ENCODE data around the gene RTL9. TPM values are rescaled to one million over a fixed set of nuclear protein-coding genes. Genes with fewer than 3 reads are reported as not detected.
A peak's percentile ranks its signal among the peaks of the same experiment; 100 is the strongest.
"Not testable (repeated sequence)": the region's sequence is repeated elsewhere in the genome, so short reads cannot be mapped to it uniquely, and the experiment has no call there.

The RTL9 gene
- 0.40 TPM for total RNA-seq
- long read RNA-seq: 0 reads

- DNase-seq (no peak), ATAC-seq (no peak)
- intact Hi-C loops (cut with micrococcal nuclease): no loop called here
Measured at GRCh38 chrX:110358548-110358947, at the start of gene RTL9. Gene RTL9 (plus strand): TSS chrX:110358848. CDS start chrX:110450618, 91,770 bp downstream.

DNA sequence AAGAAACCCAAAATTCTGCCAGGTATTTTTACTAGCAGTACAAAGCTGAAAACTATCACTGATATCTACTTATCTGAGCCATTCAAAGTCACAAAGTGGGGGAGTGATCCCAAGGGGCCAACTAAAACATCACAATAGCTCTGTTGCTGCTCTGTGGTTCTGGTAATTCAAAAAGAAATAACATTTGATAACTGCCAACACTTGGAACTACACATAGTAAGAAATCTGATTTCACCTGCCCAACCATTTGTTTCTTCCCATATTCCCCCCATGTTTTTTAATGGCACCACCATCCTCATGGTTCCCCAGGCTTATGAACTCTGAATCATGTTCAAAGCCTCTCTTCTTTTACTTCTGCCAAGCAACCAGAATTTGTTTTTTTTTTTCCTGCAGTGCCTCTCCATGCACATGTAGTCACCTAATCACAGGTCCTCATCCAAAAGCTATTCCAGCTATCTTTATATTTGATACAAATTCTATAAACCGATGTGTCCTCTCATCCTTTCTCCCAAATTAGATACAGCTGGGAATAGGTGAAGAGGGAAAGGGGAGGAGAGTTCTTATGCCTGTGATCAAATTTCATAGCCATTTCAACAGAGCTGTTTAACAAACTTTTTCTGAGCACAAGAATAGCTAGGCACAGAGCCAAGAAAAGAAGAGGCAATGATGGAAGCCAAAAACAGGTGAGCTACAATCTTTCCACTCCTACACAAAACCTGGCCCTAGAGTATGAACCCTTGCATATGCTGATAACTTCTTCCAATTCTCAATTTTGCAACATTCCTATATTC lies 48.5 kb upstream of the RTL9 start:
- intact Hi-C loops (cut with micrococcal nuclease): no loop called here
- ATAC-seq (no peak), DNase-seq (no peak)

DNA sequence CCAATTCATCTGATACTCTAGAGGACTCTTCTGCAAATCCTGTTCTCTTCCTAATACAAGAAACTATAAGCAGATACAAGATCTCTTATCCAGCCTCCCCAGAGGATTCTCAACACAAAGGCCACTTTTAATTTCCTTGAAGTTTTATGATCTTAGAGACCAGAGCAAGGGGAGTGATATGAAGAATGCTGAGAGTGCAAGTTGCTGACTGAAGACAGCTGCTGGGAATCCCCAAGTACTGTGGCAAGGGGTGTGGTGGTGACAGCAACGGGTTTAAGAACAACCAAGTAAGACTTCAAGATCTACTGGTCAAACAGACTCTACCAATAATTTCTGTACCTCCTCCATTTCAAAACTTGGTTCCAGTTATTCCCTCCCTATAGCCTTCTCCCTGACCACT lies 47.8 kb upstream of the RTL9 start:
- no peak for DNase-seq
- intact Hi-C loops (cut with micrococcal nuclease): no loop called here
- no peak for ATAC-seq

- ATAC-seq: no peak
Measured at GRCh38 chrX:110311437-110312230, 47.0 kb upstream of the RTL9 start.

DNA sequence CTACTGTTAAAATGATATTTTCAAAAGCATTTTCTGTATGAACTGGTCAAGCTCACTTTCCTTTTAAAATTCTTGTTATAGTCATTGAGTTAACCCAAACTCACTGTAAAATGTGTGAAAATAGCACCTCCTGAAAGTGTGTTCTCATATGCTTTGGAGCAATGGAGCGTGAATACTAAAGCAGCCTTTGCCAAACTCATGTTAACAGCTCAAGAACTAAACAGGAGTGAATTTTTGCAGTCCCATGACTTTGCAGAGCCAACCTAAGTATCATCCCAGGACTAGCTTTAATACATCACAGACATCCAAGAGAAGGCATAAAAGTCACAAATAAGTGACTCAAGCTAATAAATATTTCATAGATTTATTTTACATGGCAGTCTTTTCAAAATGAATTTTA lies 43.1 kb upstream of the RTL9 start:
- no peak for DNase-seq
- no peak for ATAC-seq
- intact Hi-C loops (cut with micrococcal nuclease): no loop called here

More at GRCh38 chrX:110311437-110312230, 47.0 kb upstream of the RTL9 start:
- no peak for DNase-seq
- intact Hi-C loops (cut with micrococcal nuclease): no loop called here

DNA sequence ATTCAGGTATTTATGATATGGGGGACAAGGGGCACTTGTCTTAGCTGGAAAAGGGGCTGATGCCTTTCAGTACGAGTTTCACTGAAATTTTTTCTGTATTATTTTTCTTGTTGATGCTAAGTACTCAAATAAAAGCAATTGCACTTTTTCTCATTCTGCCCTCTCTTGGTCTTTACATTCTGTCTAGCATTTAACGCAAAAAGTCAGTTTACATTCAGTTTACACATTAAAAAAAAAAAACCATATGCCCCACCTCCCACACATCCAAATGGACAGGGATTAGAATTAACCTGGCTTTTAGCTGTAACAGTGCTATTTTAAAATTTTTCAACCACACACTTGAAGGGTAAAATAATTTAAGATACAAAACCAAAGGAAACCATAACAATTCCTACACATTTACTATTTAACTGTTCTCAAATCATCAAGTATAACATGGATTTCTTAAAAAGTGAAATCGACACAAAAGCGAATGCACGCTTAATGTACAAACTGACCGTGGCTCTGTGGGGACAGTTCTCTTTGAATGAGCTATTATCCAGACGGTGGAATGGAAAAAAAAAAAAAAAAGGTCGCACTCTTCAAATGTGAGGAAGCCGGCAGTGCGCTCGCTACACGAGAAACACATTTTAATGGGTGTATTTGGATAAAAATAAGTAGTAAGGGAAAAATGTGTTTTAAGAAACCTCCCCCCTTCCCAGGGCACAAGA lies 42.1 kb upstream of the RTL9 start:
- DNase-seq (no peak), ATAC-seq (no peak)
- intact Hi-C loops (cut with micrococcal nuclease): no loop called here

DNA sequence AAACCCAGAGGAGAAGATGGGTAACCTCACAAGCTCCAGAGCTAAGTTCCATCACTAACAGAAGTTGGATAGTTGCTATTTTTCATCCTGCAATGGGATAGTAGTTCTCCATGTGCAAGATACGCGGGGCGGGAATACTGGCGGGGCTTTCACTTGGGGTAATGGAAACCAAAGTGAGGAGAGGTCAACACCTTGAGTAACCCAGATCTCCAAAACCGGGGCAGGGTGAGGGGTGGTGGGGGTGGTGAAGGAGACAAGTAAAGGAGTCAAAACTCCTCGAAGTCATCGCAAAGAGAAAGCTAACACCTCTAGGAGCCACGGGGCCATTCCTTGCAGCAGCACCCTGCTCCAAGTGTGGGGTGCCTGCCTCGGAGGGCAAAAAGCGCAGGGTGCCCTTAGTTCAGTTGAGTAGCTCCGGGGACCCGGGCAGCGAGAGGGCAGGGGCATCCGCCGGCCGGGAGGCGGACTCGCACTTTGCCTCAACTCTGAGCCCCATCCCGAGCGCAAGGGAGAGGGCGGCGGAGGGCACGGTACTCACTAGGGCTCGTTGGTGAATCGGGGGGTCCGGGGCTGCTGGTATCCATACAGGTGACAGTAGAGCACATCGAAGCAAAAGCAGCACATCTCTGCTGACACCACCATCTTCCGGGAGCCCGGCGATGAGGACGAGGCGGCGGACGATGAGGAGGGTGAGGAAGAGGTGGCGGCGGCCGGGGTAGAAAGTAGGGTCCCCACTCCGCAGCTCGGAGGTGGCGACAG lies 41.4 kb upstream of the RTL9 start:
- ATAC-seq (peak; percentile 61), DNase-seq (peak; percentile 33)

DNA sequence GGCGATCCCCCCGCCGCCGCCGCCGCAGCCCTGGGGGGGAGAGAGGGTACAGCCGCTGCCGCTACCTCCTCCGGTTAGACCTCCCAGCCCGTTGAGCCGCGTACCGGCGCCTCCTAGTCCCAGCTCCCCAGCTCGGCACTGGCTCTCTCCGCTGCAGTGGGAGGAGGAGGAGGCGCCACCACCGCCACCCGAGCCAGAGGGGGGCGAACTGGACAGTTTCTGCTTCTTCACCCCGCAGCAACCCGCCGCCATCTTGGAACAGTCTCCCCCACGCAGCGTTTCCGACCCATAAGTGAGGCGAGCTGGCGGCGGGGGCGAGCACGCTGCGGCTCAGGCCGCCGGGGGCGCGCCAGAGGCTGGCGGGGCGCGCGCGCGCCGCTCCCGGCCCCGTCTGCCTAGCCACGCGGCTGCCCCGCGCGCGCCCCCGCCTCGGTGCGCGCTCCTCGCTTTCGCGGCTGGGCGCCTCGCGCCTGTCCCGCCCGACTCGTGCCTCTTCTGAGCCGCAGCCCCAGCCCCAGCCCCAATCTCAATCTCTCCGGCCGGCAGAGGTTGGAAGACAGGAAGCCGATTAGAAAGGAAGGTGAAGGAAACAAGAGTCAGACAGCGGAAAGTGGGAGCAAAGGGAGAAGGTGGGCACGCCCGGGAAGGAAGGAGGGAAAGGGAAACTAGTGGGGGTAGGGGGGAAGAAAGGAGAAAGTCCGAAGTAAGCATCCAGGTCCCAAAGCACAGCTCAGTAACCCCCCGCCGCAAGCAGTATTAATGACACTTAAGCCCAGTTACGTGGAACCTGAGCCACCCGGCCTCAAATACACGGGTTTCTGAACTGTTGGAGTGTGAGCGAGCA lies 40.6 kb upstream of the RTL9 start, which contains the start of gene AMMECR1:
Gene AMMECR1, minus strand, starts transcription at position 266 of the 844 bp plus-strand sequence. Its CDS starts 14 bp downstream, at position 252.
- ATAC-seq: peak; percentile 99
- intact Hi-C loops (cut with micrococcal nuclease): no loop called here
- DNase-seq: peak; percentile 88

More for the DNA sequence above, 41.4 kb upstream of the RTL9 start:
- intact Hi-C loops (cut with micrococcal nuclease): no loop called here

DNA sequence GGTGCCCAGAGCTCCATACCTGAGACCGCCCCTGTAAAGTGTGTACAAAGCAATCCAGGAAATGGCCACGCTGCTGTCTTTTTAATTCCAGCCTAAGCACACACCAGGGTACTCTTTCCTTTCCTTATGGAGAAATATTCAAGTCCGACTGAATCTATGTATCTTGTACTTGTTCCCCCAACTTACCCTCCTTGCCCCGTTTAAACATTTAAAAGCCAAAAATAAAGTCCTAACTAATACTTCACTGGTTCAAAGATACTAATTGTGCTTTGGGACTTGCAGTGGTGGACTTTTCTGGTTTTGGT lies 40.0 kb upstream of the RTL9 start:
- intact Hi-C loops (cut with micrococcal nuclease): no loop called here
- ATAC-seq: no peak
- no peak for DNase-seq

- no peak for ATAC-seq
- intact Hi-C loops (cut with micrococcal nuclease): no loop called here
- DNase-seq: no peak
Measured at GRCh38 chrX:110320381-110320987, 38.2 kb upstream of the RTL9 start.

DNA sequence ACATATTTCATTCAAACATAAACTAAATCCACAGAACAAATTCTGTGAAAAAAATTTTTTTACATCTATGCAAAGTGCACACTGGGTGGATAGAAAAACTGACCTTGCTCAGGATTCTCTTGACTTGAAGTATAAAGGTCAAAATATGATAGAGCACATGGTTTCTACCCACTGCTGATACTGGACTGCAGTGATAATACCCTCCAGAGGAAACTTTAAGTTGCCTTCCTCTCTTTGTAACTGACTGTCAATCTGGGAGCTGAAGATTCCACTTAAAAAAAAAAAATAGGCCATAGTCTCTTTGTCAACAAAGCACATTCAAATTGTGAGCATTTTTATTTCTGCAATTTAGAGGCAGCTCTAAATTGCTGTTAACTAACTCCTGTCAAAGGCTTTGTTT lies 37.6 kb upstream of the RTL9 start:
- intact Hi-C loops (cut with micrococcal nuclease): no loop called here
- DNase-seq (no peak), ATAC-seq (no peak)

GRCh38 chrX:110321670-110322069 lies 37.0 kb upstream of the RTL9 start:
- DNase-seq: no peak
- intact Hi-C loops (cut with micrococcal nuclease): no loop called here
- ATAC-seq: no peak

- DNase-seq: no peak
- intact Hi-C loops (cut with micrococcal nuclease): no loop called here
- no peak for ATAC-seq
Measured at GRCh38 chrX:110322603-110323002, 36.0 kb upstream of the RTL9 start.

- intact Hi-C loops (cut with micrococcal nuclease): no loop called here
- no peak for DNase-seq
- ATAC-seq: no peak
Measured at GRCh38 chrX:110326712-110327111, 31.9 kb upstream of the RTL9 start.

DNA sequence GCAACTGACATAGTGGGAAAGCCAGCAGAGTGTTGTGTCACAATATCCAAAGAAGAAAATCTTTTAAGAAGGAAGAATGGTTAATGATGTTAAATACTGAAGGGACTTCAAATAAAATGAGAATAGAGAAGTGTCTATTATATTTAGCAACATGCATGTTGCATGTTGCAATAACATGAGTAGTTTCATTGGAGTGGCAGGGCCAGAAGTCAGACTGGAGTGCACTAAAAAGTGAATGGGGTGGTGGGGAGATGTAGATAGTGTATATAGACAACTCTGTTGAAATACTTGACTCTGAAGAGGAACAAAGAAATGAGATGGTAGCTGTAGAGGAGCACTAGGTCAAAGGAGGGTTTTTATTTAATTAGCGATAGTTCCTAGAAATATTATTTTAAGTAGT lies 31.3 kb upstream of the RTL9 start:
- intact Hi-C loops (cut with micrococcal nuclease): no loop called here
- DNase-seq (no peak), ATAC-seq (no peak)

GRCh38 chrX:110328613-110329012 lies 30.0 kb upstream of the RTL9 start:
- ATAC-seq; DNase-seq; intact Hi-C loops (cut with micrococcal nuclease): not testable (repeated sequence)

GRCh38 chrX:110331444-110332030 lies 27.1 kb upstream of the RTL9 start:
- DNase-seq (no peak), ATAC-seq (no peak)
- intact Hi-C loops (cut with micrococcal nuclease): no loop called here

- DNase-seq; ATAC-seq; intact Hi-C loops (cut with micrococcal nuclease): not testable (repeated sequence)
Measured at GRCh38 chrX:110333458-110333857, 25.2 kb upstream of the RTL9 start.

Data from left ventricle myocardium superior (tissue), 1 donor.